Measurements from ENCODE around the gene TPP1. TPM values are rescaled to one million over a fixed set of nuclear protein-coding genes. Genes with fewer than 3 reads are reported as not detected.

TPP1 gene
- total RNA-seq, 1 donor: 260 TPM

GRCh38 chr11:6629573-6629891 is 10.3 kb upstream of the TPP1 start:
- DNase-seq (ENCODE audit: low read depth in 2 of 3, low spot score in 2 of 3): no peak

GRCh38 chr11:6628526-6628925 is 9.3 kb upstream of the TPP1 start:
- no peak for DNase-seq (ENCODE audit: low read depth in 2 of 3, low spot score in 2 of 3)

- no peak for DNase-seq (ENCODE audit: low read depth in 2 of 3, low spot score in 2 of 3)
Measured at GRCh38 chr11:6627762-6628241, 8.6 kb upstream of the TPP1 start.

GRCh38 chr11:6626971-6627761 is 7.9 kb upstream of the TPP1 start:
- no peak for DNase-seq (ENCODE audit: low read depth in 2 of 3, low spot score in 2 of 3)

GRCh38 chr11:6625832-6626420 is 6.7 kb upstream of the TPP1 start:
- no peak for DNase-seq (ENCODE audit: low read depth in 2 of 3, low spot score in 2 of 3)

GRCh38 chr11:6625156-6625831 is 6.1 kb upstream of the TPP1 start:
- DNase-seq (ENCODE audit: low read depth in 2 of 3, low spot score in 2 of 3): no peak

GRCh38 chr11:6623391-6624363 is 4.5 kb upstream of the TPP1 start:
- DNase-seq (ENCODE audit: low read depth in 2 of 3, low spot score in 2 of 3): no peak

GRCh38 chr11:6622261-6623171 is 3.3 kb upstream of the TPP1 start:
- no peak for DNase-seq (ENCODE audit: low read depth in 2 of 3, low spot score in 2 of 3)

- no peak for DNase-seq (ENCODE audit: low read depth in 2 of 3, low spot score in 2 of 3)
Measured at GRCh38 chr11:6621711-6622211, 2.5 kb upstream of the TPP1 start.

GRCh38 chr11:6620636-6621035 is 1.4 kb upstream of the TPP1 start:
- no peak for DNase-seq (ENCODE audit: low read depth in 2 of 3, low spot score in 2 of 3)

GRCh38 chr11:6618117-6619003 is 862 bp downstream of the TPP1 start:
- DNase-seq (ENCODE audit: low read depth in 2 of 3, low spot score in 2 of 3): peak; percentile 21 to 93 (median 90)

- DNase-seq (ENCODE audit: low read depth in 2 of 3, low spot score in 2 of 3): no peak
Measured at GRCh38 chr11:6617315-6617781, 1.9 kb downstream of the TPP1 start.

- no peak for DNase-seq (ENCODE audit: low read depth in 2 of 3, low spot score in 2 of 3)
Measured at GRCh38 chr11:6616596-6617250, 2.5 kb downstream of the TPP1 start.

- DNase-seq (ENCODE audit: low read depth in 2 of 3, low spot score in 2 of 3): no peak
Measured at GRCh38 chr11:6615882-6616585, 3.2 kb downstream of the TPP1 start.

- DNase-seq (ENCODE audit: low read depth in 2 of 3, low spot score in 2 of 3): no peak
Measured at GRCh38 chr11:6615046-6615445, 4.2 kb downstream of the TPP1 start.

GRCh38 chr11:6614446-6614845 is 4.8 kb downstream of the TPP1 start:
- DNase-seq (ENCODE audit: low read depth in 2 of 3, low spot score in 2 of 3): no peak

- DNase-seq (ENCODE audit: low read depth in 2 of 3, low spot score in 2 of 3): no peak
Measured at GRCh38 chr11:6613496-6613895, 5.7 kb downstream of the TPP1 start.

Data from hematopoietic multipotent progenitor cell (in vitro differentiated cells).